GM10266 (cell line): ENCODE results near the gene ADAP1.

Experiments used
- DNase-seq: peaks from one replicate; pipeline ENCODE4 v3.0.0; 2012; ENCODE audit errors: extremely low spot score
- TF ChIP-seq, protein P1 (sequence below): IDR thresholded peaks from 2 replicates; pipeline ENCODE4 v1.5.1; 2012; ENCODE audit warnings: mild to moderate bottlenecking, low read depth; ENCODE audit not compliant: control insufficient read depth, insufficient read depth; ENCODE audit errors: missing control alignments

ADAP1 gene

DNA sequence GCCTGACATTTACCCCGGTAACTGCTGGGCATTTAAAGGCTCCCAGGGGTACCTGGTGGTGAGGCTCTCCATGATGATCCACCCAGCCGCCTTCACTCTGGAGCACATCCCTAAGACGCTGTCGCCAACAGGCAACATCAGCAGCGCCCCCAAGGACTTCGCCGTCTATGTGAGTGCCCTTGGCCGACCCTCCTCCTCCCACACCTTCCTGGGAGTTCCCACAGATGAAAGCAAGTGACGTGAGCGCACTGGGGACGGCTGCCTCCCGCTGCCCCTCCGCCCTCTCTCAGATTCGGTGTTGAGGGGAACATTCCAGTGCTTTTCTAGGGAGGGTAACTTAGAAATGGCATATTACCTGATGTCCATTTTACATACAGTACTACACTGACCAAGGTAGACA is 85.1 kb downstream of the ADAP1 start:
- TF ChIP-seq, protein P1, sequence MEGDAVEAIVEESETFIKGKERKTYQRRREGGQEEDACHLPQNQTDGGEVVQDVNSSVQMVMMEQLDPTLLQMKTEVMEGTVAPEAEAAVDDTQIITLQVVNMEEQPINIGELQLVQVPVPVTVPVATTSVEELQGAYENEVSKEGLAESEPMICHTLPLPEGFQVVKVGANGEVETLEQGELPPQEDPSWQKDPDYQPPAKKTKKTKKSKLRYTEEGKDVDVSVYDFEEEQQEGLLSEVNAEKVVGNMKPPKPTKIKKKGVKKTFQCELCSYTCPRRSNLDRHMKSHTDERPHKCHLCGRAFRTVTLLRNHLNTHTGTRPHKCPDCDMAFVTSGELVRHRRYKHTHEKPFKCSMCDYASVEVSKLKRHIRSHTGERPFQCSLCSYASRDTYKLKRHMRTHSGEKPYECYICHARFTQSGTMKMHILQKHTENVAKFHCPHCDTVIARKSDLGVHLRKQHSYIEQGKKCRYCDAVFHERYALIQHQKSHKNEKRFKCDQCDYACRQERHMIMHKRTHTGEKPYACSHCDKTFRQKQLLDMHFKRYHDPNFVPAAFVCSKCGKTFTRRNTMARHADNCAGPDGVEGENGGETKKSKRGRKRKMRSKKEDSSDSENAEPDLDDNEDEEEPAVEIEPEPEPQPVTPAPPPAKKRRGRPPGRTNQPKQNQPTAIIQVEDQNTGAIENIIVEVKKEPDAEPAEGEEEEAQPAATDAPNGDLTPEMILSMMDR = no peak
- no peak for DNase-seq

DNA sequence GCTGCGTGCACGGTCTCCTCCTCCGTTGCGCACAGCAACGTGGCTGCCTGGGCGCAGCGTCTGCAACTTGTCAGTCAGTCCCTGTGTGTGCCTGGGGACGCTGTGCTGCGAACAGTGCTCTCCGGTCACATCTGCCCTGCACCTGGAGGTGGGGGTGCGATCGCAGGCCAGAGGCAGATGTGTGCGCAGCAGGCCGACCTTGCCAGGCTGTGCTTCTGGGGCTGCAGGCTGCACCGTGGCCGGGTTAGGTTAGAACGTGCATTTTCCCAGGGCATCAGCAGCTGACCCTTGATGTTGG is 86.3 kb downstream of the ADAP1 start:
- TF ChIP-seq, protein P1 = no peak

DNA sequence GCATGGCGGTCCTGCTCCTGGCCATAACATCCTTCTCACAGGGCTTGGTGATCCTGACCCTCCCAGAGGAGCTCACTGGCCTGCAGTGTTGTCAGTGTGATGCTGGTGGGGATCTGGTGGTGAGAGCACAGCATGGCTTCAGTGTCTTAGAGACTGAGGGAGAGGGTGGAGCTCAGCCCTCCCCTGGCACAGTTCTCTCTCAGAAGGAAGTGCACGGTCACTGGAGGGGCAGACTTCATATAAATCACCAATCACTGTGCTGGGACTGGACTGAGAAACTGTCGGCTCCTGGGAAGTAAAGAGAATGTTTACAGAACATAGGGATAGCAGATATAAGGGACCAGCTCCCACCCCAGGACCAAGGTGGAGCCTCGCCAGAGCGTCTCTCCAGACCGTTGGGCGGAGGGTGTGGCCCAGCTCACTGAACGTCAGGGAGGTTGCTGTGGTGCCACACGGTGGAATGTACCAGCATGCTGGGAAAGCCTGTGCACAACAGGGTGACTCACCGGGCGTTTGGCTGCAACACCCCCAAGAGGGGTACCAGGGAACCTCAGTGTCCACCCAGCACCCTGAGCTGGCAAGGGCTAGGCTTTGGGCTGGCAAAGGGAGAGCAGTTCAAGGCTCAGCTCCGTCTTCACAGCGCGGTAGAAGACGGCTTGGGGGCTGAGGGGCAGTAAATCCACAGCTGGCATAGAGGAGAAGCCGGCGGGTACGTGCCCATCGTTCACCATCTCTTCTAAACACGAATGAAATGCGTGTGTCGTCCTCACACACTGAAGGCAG is 86.9 kb downstream of the ADAP1 start:
- TF ChIP-seq, protein P1 = no peak
- no peak for DNase-seq

More for the DNA sequence above, 86.3 kb downstream of the ADAP1 start:
- no peak for DNase-seq

DNA sequence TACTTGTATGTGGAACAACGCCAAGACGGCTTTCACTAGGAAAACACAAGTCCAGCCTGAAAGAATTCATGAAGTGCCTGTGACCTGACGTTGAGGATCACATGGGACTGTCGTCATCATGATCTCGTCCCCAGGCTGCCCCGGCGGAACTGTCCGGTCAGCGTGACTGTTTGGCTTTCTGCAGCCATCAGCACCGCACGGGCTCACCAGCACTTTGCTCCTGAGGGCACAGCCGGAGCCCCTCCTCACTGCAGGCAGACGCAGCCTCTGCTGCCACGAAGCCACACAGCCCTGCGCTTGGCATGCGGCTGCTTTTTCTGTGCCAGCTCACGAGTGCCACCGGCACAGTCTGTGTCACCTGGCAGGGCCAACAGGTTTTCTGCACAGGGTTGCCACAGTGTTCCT is 87.5 kb downstream of the ADAP1 start:
- TF ChIP-seq, protein P1 = no peak
- no peak for DNase-seq

DNA sequence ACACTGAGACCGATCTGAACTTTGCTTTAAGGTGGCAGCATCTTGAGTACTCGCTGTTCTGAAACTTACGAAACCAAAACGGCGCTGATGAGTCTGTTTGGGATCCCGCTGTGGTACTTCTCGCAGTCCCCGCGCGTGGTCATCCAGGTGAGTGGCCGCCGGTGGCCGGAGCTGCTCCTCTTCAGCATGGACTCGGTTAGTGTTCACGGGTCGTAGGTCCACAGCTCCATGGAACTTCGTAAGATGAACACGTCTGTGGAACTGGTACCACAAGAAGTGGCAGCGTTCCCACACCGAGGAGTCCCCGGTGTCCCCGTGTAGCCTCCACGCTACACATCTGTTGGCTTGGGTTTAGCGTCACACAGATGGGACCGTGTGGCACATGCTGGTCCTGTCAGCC is 88.6 kb downstream of the ADAP1 start:
- TF ChIP-seq, protein P1 = no peak
- DNase-seq = no peak

DNA sequence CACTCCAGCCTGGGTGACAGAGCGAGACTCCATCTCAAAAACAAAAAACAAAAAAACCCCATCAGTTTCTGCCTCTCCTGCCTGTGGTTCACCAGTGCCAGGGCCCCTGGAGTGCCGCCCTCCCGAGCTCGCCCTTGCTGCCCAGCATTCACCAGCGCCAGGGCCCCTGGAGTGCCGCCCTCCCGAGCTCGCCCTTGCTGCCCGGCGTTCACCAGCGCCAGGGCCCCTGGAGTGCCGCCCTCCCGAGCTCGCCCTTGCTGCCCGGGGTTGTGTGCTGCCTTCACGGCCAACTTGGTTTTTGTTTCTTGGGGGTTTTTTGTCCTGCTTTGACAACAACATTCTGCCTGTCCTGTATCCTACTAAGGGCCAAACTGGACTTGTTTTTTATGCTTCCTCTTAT is 91.4 kb downstream of the ADAP1 start:
- no peak for DNase-seq
- TF ChIP-seq, protein P1 = no peak

DNA sequence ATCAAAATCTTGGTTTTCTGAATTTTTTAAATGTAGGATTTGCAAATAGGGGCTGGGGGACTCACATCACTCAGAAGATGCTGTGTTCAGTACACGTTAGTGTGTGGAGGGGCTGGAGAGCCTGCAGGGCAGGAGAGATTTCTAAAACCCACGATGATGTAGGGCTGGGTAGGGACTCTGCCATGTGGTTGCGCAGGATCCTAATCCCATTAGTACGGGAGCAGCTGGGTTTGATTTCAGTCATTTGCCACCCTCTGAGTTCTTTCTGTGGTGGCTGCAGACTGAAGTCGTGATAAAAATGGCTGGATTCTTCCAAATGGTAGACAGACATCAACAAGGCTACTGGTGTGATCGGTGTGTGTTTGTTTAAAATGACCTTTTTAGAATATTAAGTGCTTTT is 92.3 kb downstream of the ADAP1 start:
- DNase-seq = no peak
- TF ChIP-seq, protein P1 = no peak
